Measurements from ENCODE around the gene ATP6V1G2.

The ATP6V1G2 gene

DNA sequence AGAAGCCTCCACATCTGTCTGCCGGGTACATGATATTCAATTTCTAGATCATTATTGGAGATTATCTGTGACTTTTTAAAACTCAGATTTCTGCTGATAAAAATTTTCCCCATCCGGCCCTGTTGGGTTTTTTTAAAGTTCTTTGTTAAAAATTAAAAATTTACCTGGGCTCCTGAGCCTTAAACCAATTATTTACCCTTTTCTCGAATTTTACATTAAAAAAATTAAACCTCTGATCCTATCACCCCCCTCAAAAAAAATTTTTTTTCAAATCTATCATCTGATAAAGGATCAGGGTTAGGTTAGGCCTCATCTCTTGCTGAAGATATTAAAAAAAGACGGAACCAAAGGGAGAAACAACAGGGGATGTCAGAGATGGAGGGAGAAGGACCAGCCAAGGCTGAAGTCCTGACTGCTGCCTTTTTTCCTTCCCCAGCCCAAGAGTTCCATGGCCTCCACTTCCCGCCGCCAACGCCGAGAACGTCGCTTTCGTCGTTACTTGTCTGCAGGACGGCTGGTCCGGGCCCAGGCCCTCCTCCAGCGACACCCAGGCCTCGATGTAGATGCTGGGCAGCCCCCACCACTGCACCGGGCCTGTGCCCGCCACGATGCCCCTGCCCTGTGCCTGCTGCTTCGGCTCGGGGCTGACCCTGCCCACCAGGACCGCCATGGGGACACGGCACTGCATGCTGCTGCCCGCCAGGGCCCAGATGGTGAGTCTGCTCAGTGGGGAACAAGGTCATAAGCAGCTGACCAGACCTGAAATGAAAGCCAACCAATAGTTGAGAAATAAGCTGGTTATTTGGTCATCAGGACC lies 1.5 kb upstream of the ATP6V1G2 start:
- DNase-seq (ENCODE audit: low read depth in 2 of 2): no peak

DNA sequence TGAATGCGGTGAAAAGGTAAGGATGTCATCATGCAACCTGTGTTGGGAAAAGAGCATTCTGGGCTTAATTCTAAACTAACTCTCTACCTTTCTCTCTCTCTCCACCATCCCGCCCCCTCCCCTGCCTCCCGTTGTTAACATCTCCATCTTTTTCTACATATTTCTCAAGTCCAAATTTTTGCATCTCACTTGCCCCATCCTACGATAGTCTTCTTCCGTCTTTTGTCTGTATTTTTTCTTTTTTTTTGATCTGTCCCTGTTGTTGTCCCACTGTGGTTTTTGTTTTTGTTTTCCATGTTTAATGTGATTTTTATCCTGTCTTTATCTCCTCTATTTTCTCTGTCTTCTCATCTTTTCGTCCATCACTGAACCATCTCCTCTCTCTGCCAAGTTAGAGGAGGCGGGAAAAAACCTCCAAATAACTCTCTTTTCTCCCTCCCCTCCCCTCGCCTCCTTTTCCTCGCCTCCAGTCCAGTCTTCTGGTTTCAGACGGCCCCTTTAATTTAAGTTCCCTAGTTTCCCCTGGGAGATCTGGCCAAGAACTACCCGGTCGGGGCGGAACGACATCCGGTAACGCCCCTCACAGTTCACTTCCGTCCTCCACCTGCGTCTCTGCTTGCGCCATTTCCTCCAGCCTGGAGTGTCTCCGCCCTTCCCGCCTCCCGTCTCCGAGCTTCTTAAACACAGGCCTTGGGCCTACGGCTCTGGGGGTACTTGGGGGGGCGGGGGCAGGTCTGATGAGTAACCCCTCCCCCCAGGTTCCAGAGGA lies 734 bp upstream of the ATP6V1G2 start, which contains the start of gene NFKBIL1:
TSS of gene NFKBIL1 (plus strand) at position 651 of the 769 bp plus-strand sequence. CDS start at position 738, 87 bp downstream.
- DNase-seq (ENCODE audit: low read depth in 2 of 2): peak; percentile 96 to 97

DNA sequence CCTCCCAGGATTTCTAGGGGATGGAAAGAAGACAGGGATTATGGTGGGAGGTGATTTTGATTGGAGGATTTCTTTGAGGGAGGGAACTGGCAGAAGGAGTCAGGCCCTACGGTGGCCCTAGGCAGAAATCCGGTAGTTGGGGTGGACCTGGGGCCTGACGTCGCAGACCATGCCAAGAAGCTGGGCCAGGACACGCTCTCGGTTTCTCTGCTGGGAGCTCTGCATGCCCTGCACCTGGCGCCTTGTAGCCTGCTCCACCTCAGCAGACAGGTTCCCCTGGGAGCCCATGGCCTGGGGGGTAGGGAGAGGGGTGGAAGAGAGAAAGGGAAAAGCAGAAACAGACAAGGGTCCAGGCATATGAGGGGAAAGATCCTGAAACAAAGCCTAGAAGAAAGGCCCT lies 1.1 kb downstream of the ATP6V1G2 start:
- DNase-seq (ENCODE audit: low read depth in 2 of 2): no peak

DNA sequence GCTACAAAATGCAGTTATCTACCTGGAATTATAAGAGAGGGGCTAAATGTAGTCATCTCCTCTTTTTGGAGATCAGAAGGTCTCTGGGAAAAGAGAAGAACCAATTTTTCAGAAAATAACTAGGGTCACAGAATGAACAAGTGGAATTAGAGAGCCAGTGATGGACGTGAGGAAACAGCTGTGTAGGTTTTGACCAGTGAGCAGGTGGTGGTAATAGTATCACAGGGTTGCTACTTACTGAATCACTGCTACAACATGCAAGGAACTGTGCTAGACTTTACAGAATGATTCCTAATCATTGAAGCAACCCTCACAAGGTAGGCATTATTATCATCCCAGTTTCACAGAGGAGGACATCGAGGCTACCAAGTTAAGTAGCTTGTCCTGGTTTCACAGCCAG lies 1.7 kb downstream of the ATP6V1G2 start:
- no peak for DNase-seq (ENCODE audit: low read depth in 2 of 2)

DNA sequence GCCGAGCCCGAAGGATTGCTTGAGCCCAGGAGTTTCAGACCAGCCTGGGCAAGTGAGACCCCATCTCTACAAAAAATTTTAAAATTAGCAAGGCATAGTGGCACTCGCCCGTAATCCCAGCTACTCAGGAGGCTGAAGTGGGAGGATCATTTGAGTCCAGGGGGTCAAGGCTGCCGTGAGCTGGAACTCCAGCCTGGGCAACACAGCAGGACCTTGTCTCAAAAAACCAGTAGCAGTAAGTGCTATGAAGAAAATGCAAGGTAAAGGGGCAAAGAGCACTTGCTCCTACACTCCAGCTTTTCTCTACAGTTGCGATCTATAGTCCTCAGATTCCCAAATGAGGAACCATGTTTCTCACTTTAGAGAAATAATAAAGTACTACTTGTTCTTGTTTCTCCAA lies 2.8 kb downstream of the ATP6V1G2 start:
- DNase-seq (ENCODE audit: low read depth in 2 of 2): no peak

DNA sequence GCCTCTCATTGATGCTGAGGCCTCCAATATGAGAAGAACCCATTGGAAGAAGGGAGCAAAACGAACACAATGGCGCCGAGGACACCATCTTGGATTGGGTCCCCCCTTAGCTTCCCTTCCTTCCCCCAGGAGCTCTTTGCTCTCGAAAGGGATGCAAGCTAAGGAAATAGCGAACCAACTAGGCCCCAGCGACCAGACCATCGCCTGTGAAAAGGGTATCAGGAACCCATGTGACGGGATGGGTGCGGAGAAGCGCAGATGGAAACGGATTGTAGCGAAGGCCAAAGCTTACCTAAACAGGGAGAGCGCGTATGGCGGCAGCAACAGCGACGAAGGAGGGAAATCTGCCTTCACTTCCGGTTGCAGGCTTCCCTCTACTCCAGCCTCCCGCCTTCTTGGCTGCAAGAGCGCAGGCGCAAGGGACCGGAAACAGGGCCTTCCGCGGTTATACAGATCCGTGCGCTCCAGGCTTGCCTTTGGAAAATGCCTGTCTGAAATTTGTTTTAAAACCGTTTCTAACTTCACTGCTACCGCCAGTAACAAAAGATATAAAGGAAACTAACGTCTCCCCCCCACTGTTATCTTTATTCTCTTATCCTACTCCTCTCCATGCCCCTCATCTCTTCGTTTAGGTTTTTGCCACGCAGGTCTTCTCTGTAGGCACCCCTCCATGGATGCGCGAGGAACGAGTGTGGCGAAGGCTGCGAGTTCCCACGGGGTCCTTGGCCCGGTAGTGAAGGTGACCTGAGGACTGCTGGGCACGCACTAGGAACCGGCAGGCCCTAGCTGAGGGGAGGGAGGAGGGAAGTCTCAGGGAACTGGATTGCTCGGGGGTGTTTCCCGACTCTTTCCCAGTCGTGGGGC lies 4.5 kb downstream of the ATP6V1G2 start, which contains the start of gene DDX39B:
TSS of gene DDX39B (minus strand) at position 346 of the 864 bp plus-strand sequence. CDS start 1,471 bp downstream, outside the sequence.
- peak; percentile 93 to 94 for DNase-seq (ENCODE audit: low read depth in 2 of 2)

DNA sequence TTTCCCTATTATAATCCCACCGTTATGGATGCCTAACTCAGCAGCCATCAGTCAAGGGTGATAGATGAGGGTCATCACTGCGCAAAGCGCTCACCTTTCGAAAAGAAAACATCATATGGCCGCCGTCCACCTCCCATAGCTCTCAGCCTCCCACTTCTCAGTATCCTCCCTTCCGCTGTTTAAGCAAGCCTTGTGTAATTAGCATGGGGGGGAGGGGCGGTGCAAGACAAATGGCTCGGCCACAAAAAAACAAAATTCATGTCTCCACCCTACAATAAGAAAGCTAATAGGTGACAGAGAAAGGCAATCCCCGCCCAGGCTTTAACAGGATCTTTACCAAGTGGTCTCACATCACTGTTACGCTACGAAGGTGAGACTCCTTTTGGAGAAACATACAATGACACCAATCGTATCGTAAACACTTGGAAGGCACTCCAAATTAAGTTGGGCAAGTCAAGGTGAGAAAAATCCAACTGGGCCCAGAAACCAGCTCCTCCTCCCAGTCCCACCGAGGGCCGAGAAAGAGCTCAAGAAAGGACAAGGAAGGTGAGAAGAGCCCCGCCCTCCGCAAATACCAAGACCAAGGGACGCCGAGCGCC lies 5.2 kb downstream of the ATP6V1G2 start:
- DNase-seq (ENCODE audit: low read depth in 2 of 2): no peak

DNA sequence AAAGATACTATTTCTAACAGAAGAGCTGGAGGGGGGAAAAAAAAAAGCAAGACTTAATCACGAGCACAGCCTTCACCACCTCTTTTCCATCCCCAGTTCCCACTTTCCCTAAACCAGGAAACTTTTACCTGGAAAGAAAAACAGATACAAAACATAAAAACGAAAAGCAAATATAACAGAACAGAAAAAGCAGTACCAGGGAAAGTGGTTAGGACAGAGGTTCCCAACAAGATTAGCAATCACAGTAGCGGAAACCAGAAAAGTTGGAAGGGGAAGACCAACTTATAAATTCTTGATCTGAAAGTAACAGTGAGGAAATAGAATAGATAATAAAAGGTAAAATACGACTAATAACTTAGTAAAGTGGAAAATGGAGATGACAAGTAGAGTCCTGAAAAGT lies 5.8 kb downstream of the ATP6V1G2 start:
- no peak for DNase-seq (ENCODE audit: low read depth in 2 of 2)

DNA sequence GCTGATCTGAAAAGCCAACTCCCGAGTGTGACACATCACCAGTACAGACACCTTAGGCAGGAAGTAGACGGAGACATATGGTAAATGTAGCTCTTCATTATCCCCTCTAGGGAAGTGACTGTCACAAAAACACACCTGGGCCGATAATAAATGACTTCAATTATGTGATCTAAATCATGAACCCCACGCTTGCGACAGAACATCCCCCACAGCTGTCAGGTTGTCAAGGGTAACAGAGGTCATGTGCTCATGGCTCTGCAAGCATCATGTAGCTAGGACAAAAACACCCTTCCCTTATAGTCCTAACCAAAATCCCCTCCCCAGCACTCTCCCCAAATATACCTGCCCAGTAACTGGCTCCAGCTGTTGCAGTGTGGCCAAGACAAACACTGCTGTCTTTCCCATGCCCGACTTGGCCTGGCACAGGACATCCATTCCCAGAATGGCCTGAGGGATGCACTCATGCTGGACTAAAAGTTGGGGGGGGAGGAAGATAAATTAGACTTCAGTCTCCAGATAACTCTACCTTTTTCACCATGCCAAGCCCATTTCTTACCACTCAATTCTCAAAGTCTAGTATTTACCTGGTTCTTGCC lies 7.5 kb downstream of the ATP6V1G2 start:
- DNase-seq (ENCODE audit: low read depth in 2 of 2): no peak

DNA sequence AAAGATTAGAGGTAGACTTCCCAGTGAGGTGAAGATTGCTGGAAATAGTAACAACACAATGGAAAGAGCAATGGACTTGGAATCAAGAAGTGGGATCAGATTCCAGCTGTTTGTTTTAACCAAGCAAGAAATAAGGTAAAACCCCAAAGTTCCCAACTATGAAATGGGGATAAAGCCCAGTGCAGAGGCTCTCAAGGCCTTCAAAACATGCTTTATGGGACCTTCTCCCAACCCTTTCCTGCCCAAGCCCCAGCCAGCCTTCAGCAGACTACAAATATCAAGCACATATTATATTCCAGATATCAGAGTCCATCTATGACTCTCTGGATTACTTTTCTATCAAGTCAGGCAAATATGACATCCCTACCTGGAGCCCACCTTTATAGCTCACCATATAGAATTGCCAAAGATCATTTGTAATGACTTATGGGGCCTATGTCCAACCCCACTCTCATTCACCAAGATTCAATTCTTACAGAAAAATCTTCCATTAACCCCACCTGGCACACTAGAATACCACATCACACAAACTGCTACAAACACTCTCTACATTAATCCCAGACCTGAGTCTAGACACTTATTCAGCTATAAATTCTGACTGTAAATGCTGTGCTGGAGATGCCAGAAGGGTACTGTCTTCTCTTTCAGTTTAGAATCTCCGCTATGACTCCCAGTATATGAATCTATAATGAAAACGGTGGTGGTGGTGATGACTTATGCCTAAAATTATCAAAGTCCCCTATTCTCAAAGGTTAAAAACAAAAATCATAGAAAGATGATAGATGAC lies 10.7 kb downstream of the ATP6V1G2 start:
- DNase-seq (ENCODE audit: low read depth in 2 of 2): no peak

DNA sequence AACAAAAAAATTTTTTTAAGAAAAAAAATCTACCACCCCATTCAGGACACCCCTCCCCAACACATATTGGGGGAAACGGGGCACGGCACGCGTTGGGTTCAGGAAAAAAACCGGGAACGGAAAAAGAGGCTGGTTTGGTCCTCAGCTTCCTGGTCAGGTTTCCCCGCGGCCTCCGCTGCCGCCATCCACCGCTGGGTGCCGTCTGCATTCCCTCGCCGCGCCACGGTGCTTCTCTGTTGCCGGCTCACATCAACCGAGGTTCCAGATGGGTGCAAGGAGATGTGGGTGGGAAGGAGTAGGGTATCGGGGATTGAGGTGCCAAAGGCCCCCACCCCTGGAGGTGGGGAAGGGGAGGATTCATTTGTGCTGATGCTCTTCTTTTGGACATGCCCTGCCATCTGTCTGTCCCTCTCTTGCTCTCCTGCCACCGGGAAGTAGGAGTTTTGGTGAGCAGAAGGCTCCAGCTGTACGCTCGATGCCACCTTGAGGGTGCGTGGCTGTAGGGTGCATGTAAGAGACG lies 11.8 kb downstream of the ATP6V1G2 start:
- no peak for DNase-seq (ENCODE audit: low read depth in 2 of 2)

DNA sequence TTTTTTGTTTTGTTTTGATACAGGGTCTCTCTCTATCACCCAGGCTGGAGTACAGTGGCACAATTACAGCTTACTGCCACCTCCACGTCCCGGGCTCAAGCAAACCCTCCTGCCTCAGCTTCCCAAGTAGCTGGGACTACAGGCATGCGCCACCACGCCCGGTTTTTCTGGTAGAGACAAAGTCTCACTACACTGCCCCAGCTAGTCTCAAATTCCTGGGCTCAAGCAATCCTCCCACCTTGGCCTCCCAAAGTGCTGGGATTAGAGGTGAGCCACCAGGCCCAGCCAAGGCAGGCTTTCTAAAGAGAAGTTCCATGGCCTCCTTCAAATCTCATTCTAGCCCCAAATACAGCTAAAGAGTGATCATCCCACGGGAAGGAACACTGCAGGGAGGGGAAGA lies 12.4 kb downstream of the ATP6V1G2 start:
- DNase-seq (ENCODE audit: low read depth in 2 of 2): no peak

DNA sequence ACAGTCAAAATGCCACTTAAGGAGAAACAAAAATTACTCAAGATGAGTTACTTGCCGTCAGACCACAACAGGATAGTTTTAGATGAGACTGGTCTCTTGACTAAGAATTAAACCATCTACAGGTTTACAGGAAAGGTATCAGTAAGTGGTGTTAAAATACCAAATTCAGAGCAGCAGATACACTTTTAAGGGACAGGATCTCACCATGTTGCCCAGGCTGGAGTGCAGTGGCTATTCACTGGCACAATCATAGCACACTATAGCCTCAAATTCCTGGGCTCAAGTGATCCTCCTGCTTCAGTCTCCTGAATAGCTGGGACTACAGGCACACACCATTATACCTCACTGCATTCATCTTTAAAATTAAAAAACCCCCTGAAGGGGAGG lies 13.0 kb downstream of the ATP6V1G2 start:
- no peak for DNase-seq (ENCODE audit: low read depth in 2 of 2)

DNA sequence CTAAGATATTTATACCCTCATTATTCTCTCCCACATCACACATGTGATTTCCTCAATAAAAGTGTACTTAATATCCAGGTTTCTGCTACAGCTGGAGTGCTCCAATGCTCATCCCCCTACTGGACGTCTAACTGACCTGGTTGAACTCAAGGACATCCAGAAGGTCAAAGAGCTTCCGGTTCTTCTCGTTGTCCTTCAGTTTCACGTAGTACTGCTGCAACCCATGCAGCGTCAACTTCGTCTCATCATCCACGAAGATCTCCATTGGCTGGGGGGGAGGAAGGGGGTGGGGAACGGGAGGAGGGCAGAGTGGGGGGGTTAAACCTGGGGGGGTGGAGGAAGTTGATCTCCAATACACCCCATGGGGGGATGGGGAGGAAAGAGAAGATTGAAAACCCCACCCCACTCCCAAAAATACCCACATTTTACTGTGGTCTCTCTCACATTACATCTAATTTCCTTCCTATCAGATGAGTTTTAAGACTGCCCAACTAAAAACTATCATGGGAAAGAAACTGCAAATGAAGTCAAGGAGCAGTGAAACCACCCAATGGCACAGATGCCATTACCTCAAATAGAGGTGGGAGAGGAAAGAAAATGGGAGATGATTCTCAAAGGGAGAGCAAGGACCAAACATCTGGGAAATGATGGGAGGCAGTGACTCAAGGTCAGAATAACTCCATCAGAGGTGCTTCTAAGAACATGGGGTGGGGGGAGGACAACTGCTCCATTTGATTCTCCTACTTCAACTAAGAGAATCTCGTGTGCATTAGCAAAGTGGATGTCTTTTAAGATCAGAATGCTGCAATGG lies 13.6 kb downstream of the ATP6V1G2 start:
- no peak for DNase-seq (ENCODE audit: low read depth in 2 of 2)

DNA sequence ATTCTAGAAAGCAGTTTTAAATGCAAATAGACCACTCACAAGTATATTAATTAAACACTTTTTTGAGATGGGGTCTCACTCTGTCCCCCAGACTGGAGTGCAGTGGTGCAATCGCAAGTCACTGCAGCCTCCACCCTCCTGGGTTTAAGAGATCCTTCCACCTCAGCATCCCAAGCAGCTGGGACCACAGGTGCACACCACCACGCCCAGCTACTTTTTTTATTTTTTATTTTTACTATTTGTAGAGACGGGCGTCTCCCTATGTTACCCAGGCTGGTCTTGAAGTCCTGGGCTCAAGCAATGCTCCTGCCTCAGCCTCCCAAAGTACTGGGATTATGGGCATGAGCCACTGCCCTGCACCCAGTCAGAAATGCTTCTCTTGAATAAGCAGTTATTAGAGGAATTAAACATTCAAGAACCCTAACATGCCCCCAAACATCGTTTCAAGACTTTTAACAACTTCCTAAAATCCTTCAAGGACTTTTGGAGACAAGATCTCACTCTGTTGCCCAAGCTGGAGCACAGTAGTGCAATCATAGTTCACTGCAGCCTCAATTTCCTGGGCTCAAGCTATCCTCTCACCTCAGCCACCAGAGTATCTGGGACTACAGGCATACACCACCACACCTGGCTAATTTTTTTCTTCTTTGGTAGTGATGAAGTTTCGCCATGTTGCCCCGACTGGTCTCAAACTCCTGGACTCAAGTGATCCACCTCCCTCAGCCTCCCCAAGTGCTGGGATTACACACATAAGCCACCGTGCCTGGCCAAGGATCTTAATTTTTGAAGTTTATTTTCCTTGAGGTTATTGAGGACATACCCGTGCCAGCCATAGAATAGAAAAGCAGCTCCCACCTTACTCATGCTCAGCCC lies 14.4 kb downstream of the ATP6V1G2 start:
- no peak for DNase-seq (ENCODE audit: low read depth in 2 of 2)

DNA sequence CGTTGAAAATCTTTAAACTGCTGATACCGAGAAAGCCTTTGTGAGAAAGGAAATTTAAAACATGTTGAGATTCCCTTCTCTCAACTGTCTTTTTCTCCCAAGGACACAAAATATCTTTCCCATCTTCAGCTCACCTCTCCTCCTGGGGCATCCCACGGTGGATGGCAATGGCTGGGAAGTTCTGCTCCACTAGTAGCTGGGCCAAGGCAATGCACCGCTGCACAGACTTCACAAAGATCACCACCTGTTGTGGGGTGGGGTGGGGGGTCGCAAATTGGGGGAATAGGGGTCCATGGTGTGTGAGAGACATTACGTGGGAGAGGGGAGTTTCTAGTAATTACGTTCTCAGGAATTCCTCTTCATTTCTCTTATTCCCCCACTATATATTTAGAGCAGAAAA lies 15.2 kb downstream of the ATP6V1G2 start:
- DNase-seq (ENCODE audit: low read depth in 2 of 2): no peak

DNA sequence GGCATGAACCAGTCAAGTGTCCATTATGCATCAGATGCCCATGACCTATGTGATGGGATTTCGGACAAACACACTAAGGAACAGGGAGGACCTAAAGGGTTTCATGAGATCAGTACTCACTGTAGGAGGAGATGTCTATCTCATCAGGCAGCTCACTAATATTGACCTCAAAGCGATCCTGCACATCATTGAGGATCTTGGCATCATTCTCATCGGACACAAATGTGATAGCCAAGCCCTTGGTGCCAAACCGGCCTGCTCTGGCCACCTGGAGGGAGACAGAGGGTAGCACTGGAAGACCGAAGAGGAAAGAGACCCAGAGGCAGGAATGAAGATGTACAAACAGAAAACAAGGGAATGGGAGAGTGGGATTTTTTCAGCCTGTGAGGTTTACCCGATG lies 15.7 kb downstream of the ATP6V1G2 start:
- no peak for DNase-seq (ENCODE audit: low read depth in 2 of 2)
